ENCODE results near the gene RASSF8. TPM values are rescaled to one million over a fixed set of nuclear protein-coding genes. Genes with fewer than 3 reads are reported as not detected.
A peak's percentile ranks its signal among the peaks of the same experiment; 100 is the strongest.

Gene RASSF8
- total and polyA plus RNA-seq, 2 donors from 2014 or later = 12.0 to 52.8 TPM

GRCh38 chr12:26116829-26117715, 158.6 kb downstream of the RASSF8 start:
- no peak overlapping the region for H3K27ac ChIP-seq (ENCODE audit: low read depth in 2 of 2, low read length in 2 of 2)
- H3K4me1 ChIP-seq (ENCODE audit: control insufficient read depth in 2 of 3, insufficient read depth in 2 of 3, low read depth in 1 of 3, low read length in 3 of 3) = peaks cover 0 to 16% (median 4%) of the 10 kb centered on the region in 3 donors
- no peak for DNase-seq
- H3K4me3 ChIP-seq (ENCODE audit: low read length in 3 of 3) = no peak overlapping the region
- TF ChIP-seq CTCF (IDR thresholded peaks at IDR 0.05; ENCODE audit: borderline replicate concordance, extremely low read depth, insufficient read depth) = no peak
- H3K9me3 ChIP-seq (ENCODE audit: control insufficient read depth in 2 of 3, insufficient read depth in 1 of 3, low read length in 3 of 3) = no peaks in the 10 kb centered on the region
- peaks cover 3% of the 10 kb centered on the region for H3K27me3 ChIP-seq (ENCODE audit: control insufficient read depth, insufficient read depth, low read length)
- H3K36me3 ChIP-seq (ENCODE audit: control insufficient read depth in 2 of 3, insufficient read depth in 3 of 3, low read length in 3 of 3) = no peaks in the 10 kb centered on the region
- intact Hi-C loops (cut with DNase I) = no loop called here
- H3K9ac ChIP-seq (ENCODE audit: low read length in 3 of 3) = no peak overlapping the region
- FAIRE-seq = no peak

- Histone ChIP-seq H3K27me3 (ENCODE audit: control insufficient read depth, insufficient read depth, low read length) (peaks cover 6% of the 10 kb centered on the region), H3K9me3 (ENCODE audit: control insufficient read depth in 2 of 3, insufficient read depth in 1 of 3, low read length in 3 of 3) (no peaks in the 10 kb centered on the region), H3K36me3 (ENCODE audit: control insufficient read depth in 2 of 3, insufficient read depth in 3 of 3, low read length in 3 of 3) (no peaks in the 10 kb centered on the region), H3K27ac (ENCODE audit: low read depth in 2 of 2, low read length in 2 of 2) (no peak overlapping the region), H3K4me3 (ENCODE audit: low read length in 3 of 3) (no peak overlapping the region), H3K9ac (ENCODE audit: low read length in 3 of 3) (no peak overlapping the region), H3K4me1 (ENCODE audit: control insufficient read depth in 2 of 3, insufficient read depth in 2 of 3, low read depth in 1 of 3, low read length in 3 of 3) (peaks cover 0 to 17% (median under 1%) of the 10 kb centered on the region in 3 donors)
- intact Hi-C loops (cut with DNase I) = no loop called here
- FAIRE-seq (no peak), DNase-seq (no peak)
- no peak for TF ChIP-seq CTCF (IDR thresholded peaks at IDR 0.05; ENCODE audit: borderline replicate concordance, extremely low read depth, insufficient read depth)
Observed at GRCh38 chr12:26118308-26118707, 159.8 kb downstream of the RASSF8 start.

- peaks cover under 1 to 15% (median 2%) of the 10 kb centered on the region in 3 donors for H3K4me1 ChIP-seq (ENCODE audit: control insufficient read depth in 2 of 3, insufficient read depth in 2 of 3, low read depth in 1 of 3, low read length in 3 of 3)
- peak in 2 of 5 donors; percentile 72 to 77 for DNase-seq
- H3K27ac ChIP-seq (ENCODE audit: low read depth in 2 of 2, low read length in 2 of 2) = no peak overlapping the region
- no peaks in the 10 kb centered on the region for H3K9me3 ChIP-seq (ENCODE audit: control insufficient read depth in 2 of 3, insufficient read depth in 1 of 3, low read length in 3 of 3)
- intact Hi-C loops (cut with DNase I) = no loop called here
- H3K4me3 ChIP-seq (ENCODE audit: low read length in 3 of 3) = no peak overlapping the region
- no peak overlapping the region for H3K9ac ChIP-seq (ENCODE audit: low read length in 3 of 3)
- peaks cover 15% of the 10 kb centered on the region for H3K27me3 ChIP-seq (ENCODE audit: control insufficient read depth, insufficient read depth, low read length)
- TF ChIP-seq CTCF (IDR thresholded peaks at IDR 0.05; ENCODE audit: borderline replicate concordance, extremely low read depth, insufficient read depth) = peak; percentile 47
- no peaks in the 10 kb centered on the region for H3K36me3 ChIP-seq (ENCODE audit: control insufficient read depth in 2 of 3, insufficient read depth in 3 of 3, low read length in 3 of 3)
- FAIRE-seq = peak; percentile 75
Observed at GRCh38 chr12:26119391-26119989, 161.0 kb downstream of the RASSF8 start.

Measured in kidney (tissue), 14 donors.